OCI-LY1 (cell line): Measurements from ENCODE around the gene C4A.

Source experiments
- EZH2 ChIP-seq: fragments of 200-600 bp; sonication (generic), shearing (Covaris generic); IDR thresholded peaks from 2 replicates; pipeline ENCODE4 v1.8.0; 2017; ENCODE audit warnings: borderline replicate concordance, mixed run types, mild to moderate bottlenecking, antibody characterized with exemption, low read length, moderate library complexity, mixed read lengths
- TF ChIP-seq, protein P1 (sequence below): fragments of 200-600 bp; sonication (generic), shearing (Covaris generic); IDR thresholded peaks from 2 replicates; pipeline ENCODE4 v1.5.1; 2017; ENCODE audit warnings: mild to moderate bottlenecking, antibody characterized with exemption, low read length, moderate library complexity, mixed read lengths

DNA sequence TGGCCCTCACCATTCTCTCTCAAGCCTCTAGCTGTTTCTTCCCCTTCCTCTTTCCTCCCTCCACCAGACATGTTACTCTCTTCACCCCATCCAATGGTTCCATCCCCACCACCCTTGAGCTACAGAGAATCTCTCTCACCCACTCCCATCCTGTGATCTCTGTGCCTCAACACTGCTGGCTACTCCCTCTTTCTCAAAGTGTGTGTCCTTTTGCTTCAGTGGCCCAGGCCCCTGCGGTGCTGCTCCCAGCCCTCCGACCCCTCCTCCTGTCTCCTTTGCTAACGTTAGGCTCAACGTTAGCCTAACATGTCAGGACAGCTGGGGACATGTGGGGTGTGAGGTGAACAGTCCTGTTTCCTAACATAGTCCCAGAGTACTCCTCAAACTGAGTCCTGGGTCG is 29.0 kb upstream of the C4A start:
- TF ChIP-seq, protein P1, sequence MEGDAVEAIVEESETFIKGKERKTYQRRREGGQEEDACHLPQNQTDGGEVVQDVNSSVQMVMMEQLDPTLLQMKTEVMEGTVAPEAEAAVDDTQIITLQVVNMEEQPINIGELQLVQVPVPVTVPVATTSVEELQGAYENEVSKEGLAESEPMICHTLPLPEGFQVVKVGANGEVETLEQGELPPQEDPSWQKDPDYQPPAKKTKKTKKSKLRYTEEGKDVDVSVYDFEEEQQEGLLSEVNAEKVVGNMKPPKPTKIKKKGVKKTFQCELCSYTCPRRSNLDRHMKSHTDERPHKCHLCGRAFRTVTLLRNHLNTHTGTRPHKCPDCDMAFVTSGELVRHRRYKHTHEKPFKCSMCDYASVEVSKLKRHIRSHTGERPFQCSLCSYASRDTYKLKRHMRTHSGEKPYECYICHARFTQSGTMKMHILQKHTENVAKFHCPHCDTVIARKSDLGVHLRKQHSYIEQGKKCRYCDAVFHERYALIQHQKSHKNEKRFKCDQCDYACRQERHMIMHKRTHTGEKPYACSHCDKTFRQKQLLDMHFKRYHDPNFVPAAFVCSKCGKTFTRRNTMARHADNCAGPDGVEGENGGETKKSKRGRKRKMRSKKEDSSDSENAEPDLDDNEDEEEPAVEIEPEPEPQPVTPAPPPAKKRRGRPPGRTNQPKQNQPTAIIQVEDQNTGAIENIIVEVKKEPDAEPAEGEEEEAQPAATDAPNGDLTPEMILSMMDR, result no peak
- no peak for TF ChIP-seq EZH2
